B cell (primary cell): ENCODE data around the gene NF2. TPM values are rescaled to one million over a fixed set of nuclear protein-coding genes. Genes with fewer than 3 reads are reported as not detected.

ENCODE experiments used
- ATAC-seq: fragments of 200-7000 bp; cut with Tn5 transposase; one replicate; pipeline ENCODE4 v1.10.0; 2021; ENCODE audit warnings: low read depth, mild to moderate bottlenecking, moderate number of reproducible peaks, moderate library complexity
- CTCF ChIA-PET: fragments of 350-600 bp; sonication (Branson Sonifier 250); formaldehyde crosslinking; loops from one replicate; lab custom pipeline; 2021; ENCODE audit warnings: antibody characterized with exemption, inconsistent platforms; lab: Charles Lee
- POLR2A ChIA-PET: fragments of 350-600 bp; sonication (Branson Sonifier 250); formaldehyde crosslinking; loops from one replicate; lab custom pipeline; 2021; ENCODE audit warnings: antibody characterized with exemption; lab: Charles Lee
- DNase-seq: peaks from one replicate; pipeline ENCODE4 v3.0.0; 2013
- H2AFZ ChIP-seq: 2 replicates; pipeline ENCODE4 v1.6.1; 2012; ENCODE audit warnings: mild to moderate bottlenecking, low read depth, low read length; ENCODE audit not compliant: insufficient read depth, poor library complexity, severe bottlenecking
- H3K27ac ChIP-seq, 2 donors: 1 replicate in 1 of 2; 2 replicates in 1 of 2; pipeline ENCODE4 v1.5.1; 2012 to 2013; ENCODE audit warnings: low read length in 2 of 2, mild to moderate bottlenecking in 2 of 2, moderate library complexity in 1 of 2
- H3K27me3 ChIP-seq, 4 experiments: fragments of 200-600 bp in 1 of 4; sonication (generic) in 1 of 4; replicated peaks in 1 of 4; 1 replicate in 2 of 4; 2 replicates in 2 of 4; pipeline versions ENCODE4 v1.6.1 to v1.7.0; 2013 to 2016; ENCODE audit warnings: low read length in 3 of 4, mild to moderate bottlenecking in 2 of 4, mixed read lengths in 1 of 4, moderate library complexity in 1 of 4; ENCODE audit not compliant: insufficient read depth in 4 of 4, control insufficient read depth in 3 of 4; ENCODE audit errors: control extremely low read depth in 1 of 4
- H3K36me3 ChIP-seq, 2 experiments: replicated peaks in 1 of 2; 1 replicate in 1 of 2; 2 replicates in 1 of 2; pipeline versions ENCODE4 v1.6.1 to v1.7.1; 2013; ENCODE audit warnings: low read length in 1 of 2; ENCODE audit not compliant: insufficient read depth in 2 of 2, control insufficient read depth in 1 of 2; ENCODE audit errors: control extremely low read depth in 1 of 2, extremely low read depth in 1 of 2
- H3K4me1 ChIP-seq, 2 donors: fragments of 200-600 bp in 1 of 2; sonication (generic) in 1 of 2; 1 replicate in 1 of 2; 2 replicates in 1 of 2; pipeline versions ENCODE4 v1.5.1 to v1.6.1; 2013 to 2017; ENCODE audit warnings: low read length in 2 of 2; ENCODE audit not compliant: control insufficient read depth in 2 of 2, insufficient read depth in 2 of 2
- H3K4me2 ChIP-seq: replicated peaks from 2 replicates; pipeline ENCODE3; 2012; ENCODE audit warnings: mild to moderate bottlenecking, low read depth, low read length; ENCODE audit not compliant: poor library complexity, severe bottlenecking
- H3K4me3 ChIP-seq, 5 experiments: fragments of 200-600 bp in 1 of 5; sonication (generic) in 1 of 5; 1 replicate in 3 of 5; 2 replicates in 2 of 5; pipeline versions ENCODE4 v1.5.1 to v1.7.0; 2011 to 2016; ENCODE audit warnings: low read length in 4 of 5, mild to moderate bottlenecking in 4 of 5, low read depth in 2 of 5, control low read depth in 1 of 5, moderate library complexity in 1 of 5; ENCODE audit not compliant: insufficient read depth in 1 of 5; ENCODE audit errors: control extremely low read depth in 1 of 5, extremely low read depth in 1 of 5
- H3K79me2 ChIP-seq: fragments of 200-600 bp; sonication (generic); one replicate; pipeline ENCODE4 v1.6.0; 2016; ENCODE audit warnings: low read length; ENCODE audit not compliant: control insufficient read depth, insufficient read depth
- H3K9ac ChIP-seq: fragments of 200-600 bp; sonication (generic); 2 replicates; pipeline ENCODE4 v1.6.1; 2017; ENCODE audit warnings: mild to moderate bottlenecking, low read length, moderate library complexity
- H3K9me3 ChIP-seq, 3 donors: one replicate each; pipeline versions ENCODE4 v1.6.1 to v1.7.1; 2013; ENCODE audit warnings: low read length in 2 of 3; ENCODE audit not compliant: control insufficient read depth in 2 of 3, insufficient read depth in 1 of 3; ENCODE audit errors: control extremely low read depth in 1 of 3
- H4K20me1 ChIP-seq: 2 replicates; pipeline ENCODE4 v1.6.0; 2012; ENCODE audit warnings: mild to moderate bottlenecking, low read length; ENCODE audit not compliant: insufficient read depth, control insufficient read depth, poor library complexity, severe bottlenecking
- H3K27ac Mint-ChIP-seq: one replicate; pipeline ENCODE4 v1.8.0; 2021; ENCODE audit warnings: mixed read lengths
- H3K27me3 Mint-ChIP-seq: one replicate; pipeline ENCODE4 v1.8.0; 2021; ENCODE audit warnings: mixed read lengths
- H3K4me1 Mint-ChIP-seq: one replicate; pipeline ENCODE4 v1.8.0; 2021; ENCODE audit warnings: mixed read lengths
- H3K4me3 Mint-ChIP-seq: one replicate; pipeline ENCODE4 v1.8.0; 2021; ENCODE audit warnings: mixed read lengths
- H3K9me3 Mint-ChIP-seq: one replicate; pipeline ENCODE4 v1.8.0; 2022; ENCODE audit warnings: mixed read lengths; ENCODE audit not compliant: insufficient read depth
- EZH2 ChIP-seq: IDR thresholded peaks from 2 replicates; pipeline ENCODE4 v1.6.1; 2012; ENCODE audit warnings: borderline replicate concordance, low read depth, mild to moderate bottlenecking, moderate library complexity, low read length; ENCODE audit not compliant: insufficient read depth, poor library complexity, severe bottlenecking
- WGBS: methylation state at CpG from one replicate; pipeline ENCODE4 v1.1.5; 2013; ENCODE audit warnings: missing lambda C conversion rate; ENCODE audit not compliant: insufficient coverage; 5-methylcytosine and 5-hydroxymethylcytosine counted together
- intact Hi-C: fragments of 100-400 bp; cut with micrococcal nuclease; formaldehyde crosslinking; loops from one replicate; pipeline ENCODE4 v1.10.0; 2022
- polyA plus RNA-seq: library from polyadenylated mRNA; depleted of rRNA; stranded (reverse); fragments of >200 nt; gene quantifications from 2 replicates; pipeline ENCODE4 v1.2.3, GENCODE V29; 2012
- total RNA-seq, 2 donors: library from RNA; stranded (reverse); fragments of 120-200 nt in 1 of 2; gene quantifications; 1 replicate in 1 of 2; 2 replicates in 1 of 2; pipeline versions ENCODE4 v1.2.3 to v1.2.4, GENCODE V29; 2013 to 2022
- TF ChIP-seq, protein P1 (sequence below): fragments of 200-600 bp; IDR thresholded peaks from one replicate; pipeline ENCODE4 v1.8.0; 2022; ENCODE audit warnings: antibody characterized with exemption, mild to moderate bottlenecking

Gene NF2
- total and polyA plus RNA-seq, 2 donors (not counting 1 experiment from before 2014, with no cell fraction given) = 9.4 to 26.6 TPM

DNA sequence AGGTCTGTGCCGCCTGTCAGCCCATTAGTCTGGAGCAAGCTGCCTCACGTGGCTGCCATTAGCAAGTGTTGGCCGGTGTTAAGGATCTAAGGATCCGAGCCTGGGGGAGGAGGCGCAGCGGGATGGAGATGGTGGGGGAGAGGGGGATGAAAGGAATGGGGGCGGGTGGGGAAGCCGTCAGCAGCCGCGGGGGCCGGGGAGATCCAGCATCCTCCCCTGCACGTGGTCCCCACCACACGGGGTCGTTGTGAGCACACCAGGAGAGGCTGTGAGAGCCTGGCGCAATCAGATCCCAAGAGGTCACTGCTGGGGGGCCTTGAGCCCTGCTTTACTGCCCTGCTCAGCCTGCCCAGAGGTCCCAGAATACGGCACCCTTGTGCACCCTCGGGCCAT is 123.7 kb downstream of the NF2 start:
- intact Hi-C loops = no loop called here
- Histone ChIP-seq H2AFZ (no peak overlapping the region), H3K9ac (no peak overlapping the region), H3K36me3 (no peaks in the 10 kb centered on the region), H3K9me3 (no peaks in the 10 kb centered on the region), H3K4me3 (no peak overlapping the region), H3K27me3 (peaks cover 0 to 11% (median 0%) of the 10 kb centered on the region in 4 experiments), H3K79me2 (no peaks in the 10 kb centered on the region), H4K20me1 (no peaks in the 10 kb centered on the region), H3K4me1 (no peaks in the 10 kb centered on the region), H3K27ac (no peak overlapping the region), H3K4me2 (no peak overlapping the region)
- no peaks in the 10 kb centered on the region for H3K9me3 Mint-ChIP-seq
- ChIA-PET POLR2A (no interaction called here), CTCF (interaction anchor here (0.8 kb wide), 1 partner anchor 138 kb away, joined by 4 read pairs; no protein-coding TSS in a partner anchor)
- H3K27ac Mint-ChIP-seq = no peak overlapping the region
- ATAC-seq = no peak
- TF ChIP-seq, protein P1, sequence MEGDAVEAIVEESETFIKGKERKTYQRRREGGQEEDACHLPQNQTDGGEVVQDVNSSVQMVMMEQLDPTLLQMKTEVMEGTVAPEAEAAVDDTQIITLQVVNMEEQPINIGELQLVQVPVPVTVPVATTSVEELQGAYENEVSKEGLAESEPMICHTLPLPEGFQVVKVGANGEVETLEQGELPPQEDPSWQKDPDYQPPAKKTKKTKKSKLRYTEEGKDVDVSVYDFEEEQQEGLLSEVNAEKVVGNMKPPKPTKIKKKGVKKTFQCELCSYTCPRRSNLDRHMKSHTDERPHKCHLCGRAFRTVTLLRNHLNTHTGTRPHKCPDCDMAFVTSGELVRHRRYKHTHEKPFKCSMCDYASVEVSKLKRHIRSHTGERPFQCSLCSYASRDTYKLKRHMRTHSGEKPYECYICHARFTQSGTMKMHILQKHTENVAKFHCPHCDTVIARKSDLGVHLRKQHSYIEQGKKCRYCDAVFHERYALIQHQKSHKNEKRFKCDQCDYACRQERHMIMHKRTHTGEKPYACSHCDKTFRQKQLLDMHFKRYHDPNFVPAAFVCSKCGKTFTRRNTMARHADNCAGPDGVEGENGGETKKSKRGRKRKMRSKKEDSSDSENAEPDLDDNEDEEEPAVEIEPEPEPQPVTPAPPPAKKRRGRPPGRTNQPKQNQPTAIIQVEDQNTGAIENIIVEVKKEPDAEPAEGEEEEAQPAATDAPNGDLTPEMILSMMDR = no peak
- TF ChIP-seq EZH2 = no peak
- H3K4me1 Mint-ChIP-seq = no peaks in the 10 kb centered on the region
- no peak overlapping the region for H3K4me3 Mint-ChIP-seq
- WGBS = 8% methylated on average over 9 of the region's 17 CpGs
- H3K27me3 Mint-ChIP-seq = no peaks in the 10 kb centered on the region
- no peak for DNase-seq

DNA sequence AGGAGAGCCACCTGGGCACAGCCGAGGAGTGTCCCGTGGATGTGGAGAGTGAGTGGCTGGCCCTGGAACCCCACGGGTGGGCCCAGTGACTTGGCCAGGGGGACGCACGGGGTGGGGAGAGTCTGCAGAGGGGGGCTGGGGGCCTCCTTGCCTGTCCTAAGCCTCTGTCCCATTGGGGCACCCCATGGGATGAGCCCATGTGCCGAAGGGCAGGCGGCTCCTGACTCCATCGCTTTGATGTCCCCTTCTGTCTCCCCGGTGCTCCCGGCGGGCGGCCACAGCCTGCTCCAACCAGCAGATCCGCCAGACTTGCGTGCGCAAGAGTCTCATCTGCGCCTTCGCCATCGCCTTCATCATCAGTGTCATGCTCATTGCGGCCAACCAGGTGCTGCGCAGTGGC is 125.7 kb downstream of the NF2 start:
- Mint-ChIP-seq H3K4me1 (no peaks in the 10 kb centered on the region), H3K9me3 (no peaks in the 10 kb centered on the region), H3K4me3 (no peak overlapping the region), H3K27ac (no peak overlapping the region), H3K27me3 (no peaks in the 10 kb centered on the region)
- Histone ChIP-seq H3K4me2 (no peak overlapping the region), H3K4me3 (no peak overlapping the region), H3K36me3 (no peaks in the 10 kb centered on the region), H3K79me2 (no peaks in the 10 kb centered on the region), H3K9me3 (no peaks in the 10 kb centered on the region), H3K4me1 (no peaks in the 10 kb centered on the region), H4K20me1 (no peaks in the 10 kb centered on the region), H3K27ac (no peak overlapping the region), H2AFZ (no peak overlapping the region), H3K27me3 (peaks cover 0 to 3% (median 0%) of the 10 kb centered on the region in 4 experiments), H3K9ac (no peak overlapping the region)
- TF ChIP-seq, protein P1 = no peak
- TF ChIP-seq EZH2 = no peak
- intact Hi-C loops = no loop called here
- ChIA-PET CTCF (no interaction called here), POLR2A (no interaction called here)
- 98% methylated on average over 20 of the region's 20 CpGs for WGBS
- ATAC-seq (no peak), DNase-seq (no peak)
